B cell (primary cell): ENCODE results near the gene ZNG1B. TPM values are rescaled to one million over a fixed set of nuclear protein-coding genes. Genes with fewer than 3 reads are reported as not detected.
"Not testable (repeated sequence)": the region's sequence is repeated elsewhere in the genome, so short reads cannot be mapped to it uniquely, and the experiment has no call there.

Source experiments
- ATAC-seq: fragments of 200-7000 bp; cut with Tn5 transposase; one replicate; pipeline ENCODE4 v1.10.0; 2021; ENCODE audit warnings: low read depth, mild to moderate bottlenecking, moderate number of reproducible peaks, moderate library complexity
- CTCF ChIA-PET: fragments of 350-600 bp; sonication (Branson Sonifier 250); formaldehyde crosslinking; loops from one replicate; lab custom pipeline; 2021; ENCODE audit warnings: antibody characterized with exemption, inconsistent platforms; lab: Charles Lee
- POLR2A ChIA-PET: fragments of 350-600 bp; sonication (Branson Sonifier 250); formaldehyde crosslinking; loops from one replicate; lab custom pipeline; 2021; ENCODE audit warnings: antibody characterized with exemption; lab: Charles Lee
- DNase-seq: peaks from one replicate; pipeline ENCODE4 v3.0.0; 2013
- H2AFZ ChIP-seq: 2 replicates; pipeline ENCODE4 v1.6.1; 2012; ENCODE audit warnings: mild to moderate bottlenecking, low read depth, low read length; ENCODE audit not compliant: insufficient read depth, poor library complexity, severe bottlenecking
- H3K27ac ChIP-seq, 2 donors: 1 replicate in 1 of 2; 2 replicates in 1 of 2; pipeline ENCODE4 v1.5.1; 2012 to 2013; ENCODE audit warnings: low read length in 2 of 2, mild to moderate bottlenecking in 2 of 2, moderate library complexity in 1 of 2
- H3K27me3 ChIP-seq, 4 experiments: fragments of 200-600 bp in 1 of 4; sonication (generic) in 1 of 4; replicated peaks in 1 of 4; 1 replicate in 2 of 4; 2 replicates in 2 of 4; pipeline versions ENCODE4 v1.6.1 to v1.7.0; 2013 to 2016; ENCODE audit warnings: low read length in 3 of 4, mild to moderate bottlenecking in 2 of 4, mixed read lengths in 1 of 4, moderate library complexity in 1 of 4; ENCODE audit not compliant: insufficient read depth in 4 of 4, control insufficient read depth in 3 of 4; ENCODE audit errors: control extremely low read depth in 1 of 4
- H3K36me3 ChIP-seq, 2 experiments: replicated peaks in 1 of 2; 1 replicate in 1 of 2; 2 replicates in 1 of 2; pipeline versions ENCODE4 v1.6.1 to v1.7.1; 2013; ENCODE audit warnings: low read length in 1 of 2; ENCODE audit not compliant: insufficient read depth in 2 of 2, control insufficient read depth in 1 of 2; ENCODE audit errors: control extremely low read depth in 1 of 2, extremely low read depth in 1 of 2
- H3K4me1 ChIP-seq, 2 donors: fragments of 200-600 bp in 1 of 2; sonication (generic) in 1 of 2; 1 replicate in 1 of 2; 2 replicates in 1 of 2; pipeline versions ENCODE4 v1.5.1 to v1.6.1; 2013 to 2017; ENCODE audit warnings: low read length in 2 of 2; ENCODE audit not compliant: control insufficient read depth in 2 of 2, insufficient read depth in 2 of 2
- H3K4me2 ChIP-seq: replicated peaks from 2 replicates; pipeline ENCODE3; 2012; ENCODE audit warnings: mild to moderate bottlenecking, low read depth, low read length; ENCODE audit not compliant: poor library complexity, severe bottlenecking
- H3K4me3 ChIP-seq, 5 experiments: fragments of 200-600 bp in 1 of 5; sonication (generic) in 1 of 5; 1 replicate in 3 of 5; 2 replicates in 2 of 5; pipeline versions ENCODE4 v1.5.1 to v1.7.0; 2011 to 2016; ENCODE audit warnings: low read length in 4 of 5, mild to moderate bottlenecking in 4 of 5, low read depth in 2 of 5, control low read depth in 1 of 5, moderate library complexity in 1 of 5; ENCODE audit not compliant: insufficient read depth in 1 of 5; ENCODE audit errors: control extremely low read depth in 1 of 5, extremely low read depth in 1 of 5
- H3K79me2 ChIP-seq: fragments of 200-600 bp; sonication (generic); one replicate; pipeline ENCODE4 v1.6.0; 2016; ENCODE audit warnings: low read length; ENCODE audit not compliant: control insufficient read depth, insufficient read depth
- H3K9ac ChIP-seq: fragments of 200-600 bp; sonication (generic); 2 replicates; pipeline ENCODE4 v1.6.1; 2017; ENCODE audit warnings: mild to moderate bottlenecking, low read length, moderate library complexity
- H3K9me3 ChIP-seq, 3 donors: one replicate each; pipeline versions ENCODE4 v1.6.1 to v1.7.1; 2013; ENCODE audit warnings: low read length in 2 of 3; ENCODE audit not compliant: control insufficient read depth in 2 of 3, insufficient read depth in 1 of 3; ENCODE audit errors: control extremely low read depth in 1 of 3
- H4K20me1 ChIP-seq: 2 replicates; pipeline ENCODE4 v1.6.0; 2012; ENCODE audit warnings: mild to moderate bottlenecking, low read length; ENCODE audit not compliant: insufficient read depth, control insufficient read depth, poor library complexity, severe bottlenecking
- H3K27ac Mint-ChIP-seq: one replicate; pipeline ENCODE4 v1.8.0; 2021; ENCODE audit warnings: mixed read lengths
- H3K27me3 Mint-ChIP-seq: one replicate; pipeline ENCODE4 v1.8.0; 2021; ENCODE audit warnings: mixed read lengths
- H3K4me1 Mint-ChIP-seq: one replicate; pipeline ENCODE4 v1.8.0; 2021; ENCODE audit warnings: mixed read lengths
- H3K4me3 Mint-ChIP-seq: one replicate; pipeline ENCODE4 v1.8.0; 2021; ENCODE audit warnings: mixed read lengths
- H3K9me3 Mint-ChIP-seq: one replicate; pipeline ENCODE4 v1.8.0; 2022; ENCODE audit warnings: mixed read lengths; ENCODE audit not compliant: insufficient read depth
- WGBS: methylation state at CpG from one replicate; pipeline ENCODE4 v1.1.5; 2013; ENCODE audit warnings: missing lambda C conversion rate; ENCODE audit not compliant: insufficient coverage; 5-methylcytosine and 5-hydroxymethylcytosine counted together
- intact Hi-C: fragments of 100-400 bp; cut with micrococcal nuclease; formaldehyde crosslinking; loops from one replicate; pipeline ENCODE4 v1.10.0; 2022
- polyA plus RNA-seq: library from polyadenylated mRNA; depleted of rRNA; stranded (reverse); fragments of >200 nt; gene quantifications from 2 replicates; pipeline ENCODE4 v1.2.3, GENCODE V29; 2012
- total RNA-seq, 2 donors: library from RNA; stranded (reverse); fragments of 120-200 nt in 1 of 2; gene quantifications; 1 replicate in 1 of 2; 2 replicates in 1 of 2; pipeline versions ENCODE4 v1.2.3 to v1.2.4, GENCODE V29; 2013 to 2022

ZNG1B gene
- total and polyA plus RNA-seq, 2 donors (not counting 1 experiment from before 2014, with no cell fraction given), result 24.5 to 46.8 TPM

DNA sequence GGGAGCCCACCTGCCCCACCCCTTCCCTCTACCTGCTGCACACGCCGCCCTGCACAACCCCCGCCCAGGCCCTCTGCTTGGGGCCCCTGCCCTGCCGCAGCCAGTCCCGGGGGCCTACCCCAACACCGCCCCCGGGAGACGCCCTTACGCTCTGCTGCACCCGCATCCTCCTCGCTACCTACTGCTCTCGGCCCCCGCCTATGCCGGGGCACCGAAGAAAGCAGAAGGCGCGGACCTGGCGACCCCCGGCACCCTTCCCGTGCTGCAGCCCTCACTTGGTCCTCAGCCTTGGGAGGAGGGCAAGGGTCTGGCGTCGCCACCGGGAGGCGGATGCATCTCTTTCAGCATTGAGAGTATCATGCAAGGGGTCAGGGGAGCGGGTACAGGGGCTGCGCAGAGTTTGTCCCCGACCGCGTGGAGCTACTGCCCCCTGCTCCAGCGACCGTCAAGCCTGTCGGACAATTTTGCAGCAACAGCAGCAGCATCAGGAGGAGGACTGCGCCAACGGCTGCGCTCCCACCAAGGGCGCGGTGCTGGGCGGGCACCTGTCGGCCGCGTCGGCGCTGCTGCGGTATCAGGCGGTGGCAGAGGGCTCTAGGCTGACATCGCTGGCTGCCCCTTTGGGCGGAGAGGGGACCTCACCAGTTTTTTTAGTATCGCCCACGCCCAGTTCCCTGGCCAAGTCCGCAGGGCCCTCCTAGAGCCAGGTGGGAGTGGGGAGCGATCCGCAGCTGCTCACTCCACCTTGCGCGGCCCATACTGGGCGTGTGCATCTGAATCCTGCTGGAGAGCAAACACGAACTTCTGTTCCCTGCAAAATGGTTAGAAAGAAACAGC lies 62.6 kb downstream of the ZNG1B start:
- H3K4me1 Mint-ChIP-seq, CTCF ChIA-PET, H3K79me2 ChIP-seq, H3K4me3 Mint-ChIP-seq, H3K9me3 ChIP-seq, H4K20me1 ChIP-seq, H3K27ac ChIP-seq, ATAC-seq, H2AFZ ChIP-seq, DNase-seq, H3K36me3 ChIP-seq, H3K9me3 Mint-ChIP-seq, H3K9ac ChIP-seq, H3K4me2 ChIP-seq, intact Hi-C loops, POLR2A ChIA-PET, H3K4me3 ChIP-seq, H3K27me3 Mint-ChIP-seq, H3K27ac Mint-ChIP-seq: not testable (repeated sequence)
- 2% methylated on average over 18 of the region's 56 CpGs for WGBS
- H3K27me3 ChIP-seq, result peaks cover 0 to 37% (median 8%) of the 10 kb centered on the region in 4 experiments
- H3K4me1 ChIP-seq, result peaks cover 14 to 27% of the 10 kb centered on the region in 2 donors

DNA sequence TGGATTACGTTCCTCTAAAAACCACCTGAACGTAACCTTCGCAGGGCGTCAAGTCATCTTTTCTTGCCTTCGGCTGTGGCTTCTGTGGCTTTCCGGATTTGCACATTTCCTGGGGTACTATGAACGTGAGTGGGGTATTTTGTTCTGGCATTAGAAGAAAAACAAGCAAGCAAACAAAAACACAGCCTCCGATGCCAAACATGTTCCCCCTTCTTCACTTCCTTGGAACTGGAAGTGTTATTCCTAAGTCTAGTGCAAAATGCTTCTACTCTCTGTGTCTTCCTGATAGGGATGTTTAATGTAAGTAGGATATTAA lies 63.2 kb downstream of the ZNG1B start:
- WGBS, result no CpG with 5 or more reads among the region's 8 CpGs
- H3K9me3 Mint-ChIP-seq, H3K36me3 ChIP-seq, intact Hi-C loops, H3K27ac Mint-ChIP-seq, H3K27me3 Mint-ChIP-seq, H2AFZ ChIP-seq, H3K9me3 ChIP-seq, H3K4me1 Mint-ChIP-seq, H3K4me3 ChIP-seq, POLR2A ChIA-PET, H3K4me3 Mint-ChIP-seq, H3K9ac ChIP-seq, H3K4me2 ChIP-seq, H3K79me2 ChIP-seq, CTCF ChIA-PET, H4K20me1 ChIP-seq, H3K27ac ChIP-seq, ATAC-seq: not testable (repeated sequence)
- H3K4me1 ChIP-seq, result peaks cover 14 to 27% of the 10 kb centered on the region in 2 donors
- peak; percentile 55 for DNase-seq
- peaks cover 0 to 37% (median 8%) of the 10 kb centered on the region in 4 experiments for H3K27me3 ChIP-seq

- POLR2A ChIA-PET, H3K9me3 Mint-ChIP-seq, H3K9me3 ChIP-seq, H3K4me1 Mint-ChIP-seq, H3K27me3 Mint-ChIP-seq, CTCF ChIA-PET, intact Hi-C loops, H3K36me3 ChIP-seq, H3K79me2 ChIP-seq, H3K27ac ChIP-seq, H4K20me1 ChIP-seq, H3K27ac Mint-ChIP-seq: not testable (repeated sequence)
- Histone ChIP-seq H3K4me3 (peak overlapping the region in 4 of 5 experiments; percentile 34 to 53 (median 49)), H3K4me2 (peak overlapping the region; percentile 66), H3K27me3 (peaks cover 0 to 37% (median 8%) of the 10 kb centered on the region in 4 experiments), H3K4me1 (peaks cover 14 to 27% of the 10 kb centered on the region in 2 donors), H3K9ac (peak overlapping the region; percentile 53), H2AFZ (peak overlapping the region; percentile 68)
- DNase-seq, result peak; percentile 58
- ATAC-seq, result peak; percentile 17
- WGBS, result 4% methylated on average over 56 of the region's 73 CpGs
- H3K4me3 Mint-ChIP-seq, result peak overlapping the region; percentile 34
Observed at GRCh38 chr2:113502216-113503093, 65.0 kb downstream of the ZNG1B start.
